GM12878 (cell line): ENCODE measurements around the gene OTUD3.

Experiments
- CBX5 ChIP-seq: sonication (generic); IDR thresholded peaks from 2 replicates; pipeline ENCODE4 v1.6.1; 2016; ENCODE audit warnings: low read depth, moderate library complexity, mild to moderate bottlenecking, inconsistent platforms
- EZH2 ChIP-seq: IDR thresholded peaks from 2 replicates; pipeline ENCODE4 v1.6.1; 2012; ENCODE audit warnings: low read depth, mild to moderate bottlenecking, control low read depth, inconsistent platforms, low read length, borderline replicate concordance; ENCODE audit not compliant: control insufficient read depth

- TF ChIP-seq CBX5 (no peak), EZH2 (no peak)
Measured at GRCh38 chr1:19932866-19933265, 50.7 kb downstream of the OTUD3 start.
